NOMO-1 treated with dmso at 0.1 percent for 144 hours (cell line): ENCODE measurements around the gene MLXIPL.
"Not testable (repeated sequence)": the region's sequence is repeated elsewhere in the genome, so short reads cannot be mapped to it uniquely, and the experiment has no call there.

Experiments used
- DNase-seq: peaks from one replicate; lab custom pipeline; 2025; ENCODE audit not compliant: unreplicated experiment; lab: John Stamatoyannopoulos, UW

MLXIPL gene

DNA sequence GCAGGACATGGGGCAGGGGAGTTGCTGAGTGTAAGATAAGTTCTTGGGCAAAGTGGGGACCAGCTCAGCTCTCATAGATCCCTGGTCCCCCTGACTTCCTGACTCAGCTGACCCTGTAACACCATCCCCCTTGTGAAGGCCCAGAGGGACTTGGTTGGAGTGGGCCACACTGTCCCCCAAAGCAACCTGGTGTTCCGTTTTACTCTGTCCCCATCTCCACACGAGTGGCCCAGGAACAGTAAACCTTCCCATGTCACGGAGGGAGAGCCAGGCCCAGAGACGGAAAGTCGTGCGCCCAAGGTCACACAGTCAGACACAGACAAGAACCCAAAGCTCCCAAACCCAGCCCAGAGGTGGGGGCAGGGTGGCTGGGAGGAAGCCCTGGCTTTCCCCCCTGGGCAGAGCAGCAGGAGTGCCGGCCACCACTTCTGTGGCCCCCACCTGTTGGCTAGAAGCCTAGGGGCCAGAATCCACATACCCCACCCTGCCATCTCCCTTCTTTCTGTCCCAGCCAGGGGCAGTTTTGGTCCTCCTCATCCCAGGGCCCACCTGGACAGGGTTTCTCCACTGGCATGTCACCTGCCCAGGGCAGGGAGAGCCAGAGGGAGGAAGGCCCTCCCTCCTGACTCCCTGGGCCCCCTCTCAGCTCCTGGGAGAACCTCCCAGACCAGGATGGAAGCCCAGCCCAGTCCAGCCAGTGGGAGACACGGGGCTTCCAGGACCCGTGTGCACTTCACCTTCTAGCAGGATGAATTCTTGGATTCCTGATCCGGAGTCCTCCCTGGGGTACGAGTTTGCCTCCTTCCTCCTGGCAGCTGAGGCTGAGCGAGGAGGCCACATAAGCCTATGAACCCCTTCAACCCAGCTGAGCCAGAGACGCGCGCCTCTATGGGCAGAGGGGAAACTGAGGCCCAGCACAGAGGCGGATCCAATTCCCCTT is 22.7 kb upstream of the MLXIPL start:
- DNase-seq = no peak

DNA sequence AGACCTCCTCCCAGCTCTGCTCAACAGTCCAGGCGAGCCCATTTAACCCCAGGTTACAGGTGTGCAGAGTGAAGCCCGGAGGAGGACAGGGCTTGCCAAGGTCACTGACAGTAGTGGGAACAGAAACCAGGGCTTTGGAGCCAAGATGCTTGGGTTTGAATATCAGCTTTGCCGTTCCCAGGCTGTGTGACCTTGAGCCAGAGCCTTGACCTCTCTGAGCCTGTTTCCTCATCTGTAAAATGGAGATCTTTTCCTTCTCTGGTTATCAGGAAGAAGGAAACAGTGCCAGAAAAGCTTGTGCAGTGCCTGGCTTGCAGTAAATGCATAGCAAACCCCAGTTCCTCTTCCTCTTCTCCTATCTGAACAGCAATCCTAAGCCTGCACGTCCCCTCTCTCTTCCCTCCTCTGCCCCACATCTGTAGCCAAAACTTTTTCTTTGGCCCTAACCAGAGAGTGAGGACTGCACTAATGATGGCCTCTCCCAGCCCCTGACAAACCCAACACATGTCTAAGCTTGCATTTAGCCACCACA is 21.4 kb upstream of the MLXIPL start:
- peak; percentile 56 for DNase-seq

DNA sequence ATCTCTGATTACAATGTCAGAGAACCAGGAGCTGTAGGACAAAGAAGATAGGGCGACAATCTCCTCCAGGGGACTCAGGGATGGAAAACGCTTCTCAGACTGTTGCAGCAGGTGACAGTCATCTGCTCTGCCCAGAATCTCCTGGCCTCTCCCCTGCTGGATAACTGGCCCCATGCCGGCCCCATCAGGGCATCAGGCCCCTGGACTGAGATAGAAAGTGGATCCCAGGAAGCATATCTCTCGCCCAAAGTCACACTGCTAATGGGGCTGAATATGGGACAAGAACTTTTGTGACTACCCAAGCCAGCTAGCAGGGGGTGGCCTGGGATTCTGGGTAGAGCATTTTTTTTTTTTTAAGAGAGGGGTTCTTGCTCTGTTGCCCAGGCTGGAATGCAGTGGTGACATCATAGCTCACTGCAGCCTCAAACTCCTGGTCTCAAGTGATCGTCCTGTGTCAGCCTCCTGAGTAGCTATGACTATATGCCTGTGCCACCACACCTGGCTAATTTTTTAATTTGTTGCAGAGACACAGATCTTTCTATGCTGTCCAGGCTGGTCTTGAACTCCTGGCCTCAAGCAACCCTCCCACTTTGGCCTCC is 20.5 kb upstream of the MLXIPL start:
- DNase-seq = no peak

- DNase-seq = no peak
These were observed 18.5 kb upstream of the MLXIPL start for GRCh38 chr7:73642834-73643233.

- peak; percentile 23 for DNase-seq
These were observed 14.6 kb upstream of the MLXIPL start for GRCh38 chr7:73638911-73639310.

DNA sequence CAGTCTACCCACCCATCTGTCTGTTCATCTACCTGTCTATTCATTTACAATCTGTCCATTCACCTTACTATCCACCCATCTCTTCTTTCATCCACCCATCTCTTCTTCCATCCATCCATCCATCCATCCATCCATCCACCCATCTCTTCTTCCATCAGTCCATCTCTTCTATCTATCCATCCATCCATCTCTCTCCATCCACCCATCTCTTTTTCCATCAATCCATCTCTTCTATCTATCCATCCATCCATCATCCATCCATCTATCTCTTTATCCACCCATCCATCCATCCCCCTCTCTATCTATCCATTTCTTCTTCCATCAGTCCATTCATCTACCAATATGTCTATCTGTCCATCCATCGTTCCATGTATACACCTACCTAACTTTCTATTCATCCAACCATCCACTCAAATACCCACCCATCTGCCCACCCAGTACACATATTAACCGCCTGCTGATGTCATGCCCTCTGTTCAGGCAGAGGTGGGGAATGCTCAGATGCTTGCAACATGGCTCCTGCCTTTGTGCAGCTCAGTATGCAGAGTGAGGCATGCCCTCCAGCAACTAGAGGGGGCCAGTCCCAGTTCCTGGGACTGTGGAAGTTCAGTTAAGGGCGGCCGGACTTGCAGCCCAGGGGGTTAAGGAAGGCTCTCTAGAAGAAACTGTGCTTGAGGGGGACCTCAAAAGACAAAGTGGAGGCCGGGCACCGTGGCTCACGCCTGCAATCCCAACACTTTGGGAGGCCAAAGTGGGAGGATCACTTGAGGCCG is 11.3 kb upstream of the MLXIPL start:
- DNase-seq = no peak

- DNase-seq = no peak
These were observed 9.5 kb upstream of the MLXIPL start for GRCh38 chr7:73633844-73634243.

GRCh38 chr7:73633323-73633722 is 9.0 kb upstream of the MLXIPL start:
- DNase-seq = no peak

DNA sequence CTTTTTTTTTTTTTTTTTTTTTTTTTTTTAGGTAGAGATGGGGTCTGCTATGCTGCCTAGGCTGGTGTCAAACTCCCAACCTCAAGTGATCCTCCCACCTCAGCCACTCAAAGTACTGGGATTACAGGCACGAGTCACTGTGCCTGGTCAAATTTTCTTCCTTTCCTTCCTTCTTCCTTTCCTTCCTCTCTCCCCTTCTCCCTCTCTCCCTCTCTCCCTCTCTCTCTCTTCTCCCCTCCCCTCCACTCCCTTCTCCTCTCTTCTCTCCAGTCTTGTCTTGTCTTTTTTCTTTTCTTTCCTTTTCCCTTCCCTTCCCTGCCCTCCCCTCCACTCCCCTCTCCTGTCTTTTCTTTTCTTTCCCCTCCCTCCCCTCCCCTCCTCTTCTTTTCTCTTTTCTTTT is 7.2 kb upstream of the MLXIPL start:
- no peak for DNase-seq

GRCh38 chr7:73628504-73628903 is 4.2 kb upstream of the MLXIPL start:
- no peak for DNase-seq

GRCh38 chr7:73626814-73627213 is 2.5 kb upstream of the MLXIPL start:
- DNase-seq = no peak

GRCh38 chr7:73625276-73625675 is 954 bp upstream of the MLXIPL start:
- no peak for DNase-seq

GRCh38 chr7:73624669-73625001 is 313 bp upstream of the MLXIPL start:
- DNase-seq = no peak

GRCh38 chr7:73622909-73623797 is 1.2 kb downstream of the MLXIPL start:
- DNase-seq = no peak

DNA sequence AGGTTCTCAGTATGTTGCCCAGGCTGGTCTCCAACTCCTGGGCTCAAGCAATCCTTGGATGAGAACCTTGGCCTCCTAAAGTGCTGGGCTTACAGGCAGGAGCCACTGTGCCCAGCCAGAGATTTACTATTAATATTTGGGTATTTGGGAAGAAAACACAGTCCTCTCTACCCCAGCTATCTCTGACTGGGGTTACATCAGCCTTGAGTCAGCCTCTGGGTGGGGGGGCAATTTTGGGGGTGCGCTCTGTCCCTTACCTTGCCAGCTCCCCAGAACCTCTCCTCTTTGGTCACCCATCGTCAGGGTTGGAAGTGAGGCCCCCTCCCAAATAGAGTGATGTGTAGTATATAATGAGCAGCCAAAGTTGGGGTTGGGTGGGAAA is 1.8 kb downstream of the MLXIPL start:
- no peak for DNase-seq

- DNase-seq = no peak
These were observed 2.9 kb downstream of the MLXIPL start for GRCh38 chr7:73621168-73622063.

DNA sequence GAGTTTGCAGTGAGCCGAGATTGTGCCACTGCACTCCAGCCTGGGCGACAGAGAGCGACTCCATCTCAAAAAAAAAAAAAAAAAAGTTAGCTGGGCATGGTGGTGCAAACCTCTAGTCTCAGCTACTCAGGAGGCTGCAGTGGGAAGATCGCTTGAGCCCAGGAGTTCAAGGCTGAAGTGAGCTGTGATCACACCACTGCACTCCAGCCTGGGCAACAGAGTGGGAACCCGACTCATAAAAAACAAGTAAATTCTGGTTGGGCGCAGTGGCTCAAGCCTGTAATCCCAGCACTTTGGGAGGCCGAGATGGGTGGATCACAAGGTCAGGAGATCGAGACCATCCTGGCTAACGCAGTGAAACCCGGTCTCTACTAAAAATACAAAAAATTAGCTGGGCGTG is 4.9 kb downstream of the MLXIPL start:
- DNase-seq = not testable (repeated sequence)

GRCh38 chr7:73618538-73618937 is 5.8 kb downstream of the MLXIPL start:
- no peak for DNase-seq

DNA sequence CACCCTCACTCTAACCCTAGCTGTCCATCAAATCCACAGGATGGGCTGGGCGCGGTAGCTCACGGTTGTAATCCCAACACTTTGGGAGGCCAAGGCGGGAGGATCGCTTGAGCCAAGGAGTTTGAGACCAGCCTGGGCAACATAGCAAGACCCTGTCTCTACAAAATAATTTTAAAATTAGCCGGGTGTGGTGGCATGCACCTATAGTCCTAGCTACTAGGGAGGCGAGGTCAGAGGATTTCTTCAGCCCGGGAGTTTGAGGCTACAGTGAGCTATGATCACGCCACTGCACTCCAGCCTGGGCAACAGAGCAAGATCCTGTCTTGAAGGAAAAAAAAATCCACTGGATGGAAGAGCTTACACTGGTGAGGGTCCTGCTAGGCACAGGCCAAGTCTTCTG is 6.8 kb downstream of the MLXIPL start:
- DNase-seq = not testable (repeated sequence)

GRCh38 chr7:73615886-73616285 is 8.4 kb downstream of the MLXIPL start:
- DNase-seq = no peak
